ENCODE data around the gene APOL4. TPM values are rescaled to one million over a fixed set of nuclear protein-coding genes. Genes with fewer than 3 reads are reported as not detected.
"Not testable (repeated sequence)": the region's sequence is repeated elsewhere in the genome, so short reads cannot be mapped to it uniquely, and the experiment has no call there.

APOL4 gene
- total and polyA plus RNA-seq, 2 of the 4 experiments (the other 2 are of a cell fraction), result 0.07 TPM; not detected in 1

DNA sequence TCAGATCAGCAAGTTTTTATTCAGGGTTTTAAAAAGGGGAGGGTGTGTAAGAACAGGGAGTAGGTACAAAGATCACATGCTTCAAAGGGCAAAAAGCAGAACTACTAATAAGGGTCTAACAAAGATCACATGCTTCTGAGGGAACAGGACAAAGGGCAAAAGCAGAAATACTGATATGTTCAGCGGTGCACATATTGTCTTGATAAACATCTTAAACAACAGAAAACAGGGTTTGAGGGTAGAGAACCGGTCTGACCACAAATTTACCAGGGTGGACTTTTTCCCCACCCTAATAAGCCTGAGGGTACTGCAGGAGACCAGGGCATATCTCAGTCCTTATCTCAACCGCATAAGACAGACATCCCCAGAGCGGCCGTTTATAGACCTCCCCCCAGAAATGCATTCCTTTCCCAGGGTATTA, 7.9 kb upstream of the APOL4 start:
- in situ Hi-C loops (cut with MboI; ENCODE audit: low sequenced_read_pairs); CTCF ChIA-PET; H3K18ac ChIP-seq (ENCODE audit: low read depth, low read length); DNase-seq; H3K9me3 ChIP-seq (ENCODE audit: control insufficient read depth, insufficient read depth, low read length); H2AK5ac ChIP-seq (ENCODE audit: low read depth, low read length); H2BK20ac ChIP-seq (ENCODE audit: low read depth, low read length); H2BK120ac ChIP-seq (ENCODE audit: low read depth, low read length); H2AK9ac ChIP-seq (replicated peaks; ENCODE audit: low read depth, low read length, poor library complexity); dilution Hi-C loops (cut with HindIII; ENCODE audit: low sequenced_read_pairs, unreplicated experiment); H3K14ac ChIP-seq (replicated peaks; ENCODE audit: low read depth, low read length); H3K9me1 ChIP-seq (ENCODE audit: insufficient read depth, low read length); H4K8ac ChIP-seq (ENCODE audit: low read depth in 2 of 2, low read length in 2 of 2); POLR2A ChIA-PET (ENCODE audit: unreplicated experiment); H3K36me3 ChIP-seq (ENCODE audit: control insufficient read depth, insufficient read depth, low read length); H2AFZ ChIP-seq (replicated peaks; ENCODE audit: low read length, poor library complexity); H3K23ac ChIP-seq (ENCODE audit: low read depth, low read length); H3K4me2 ChIP-seq (ENCODE audit: low read depth, low read length); H3K9ac ChIP-seq (ENCODE audit: low read depth, low read length); H4K20me1 ChIP-seq (ENCODE audit: insufficient read depth, low read length); H3K4me3 ChIP-seq (ENCODE audit: insufficient read depth, low read depth, low read length); H3K4me1 ChIP-seq (ENCODE audit: control insufficient read depth, insufficient read depth, low read length); intact Hi-C loops (cut with micrococcal nuclease); H3K79me1 ChIP-seq (ENCODE audit: low read depth in 1 of 2, low read length in 2 of 2); ATAC-seq (ENCODE audit: low read depth); H4K91ac ChIP-seq (ENCODE audit: insufficient read depth, low read depth, low read length); H3K56ac ChIP-seq (ENCODE audit: extremely low read depth, insufficient read depth, low read length); H4K5ac ChIP-seq (ENCODE audit: low read depth, low read length); H3K4ac ChIP-seq (ENCODE audit: low read depth, low read length); H3K27ac ChIP-seq (ENCODE audit: insufficient read depth, low read length); H2BK5ac ChIP-seq (ENCODE audit: low read depth, low read length, poor library complexity, severe bottlenecking); H2BK15ac ChIP-seq (ENCODE audit: low read depth, low read length); BruUV-seq (replicated peaks): not testable (repeated sequence)
- peaks cover 29% of the 10 kb centered on the region for H3K27me3 ChIP-seq (ENCODE audit: control insufficient read depth, insufficient read depth, low read length)
- no CpG with 5 or more reads among the region's 5 CpGs for whole genome bisulfite sequencing, 2 experiments (ENCODE audit: extremely low coverage in 2 of 2, insufficient read length in 1 of 2)
